ENCODE measurements around the gene EDAR. TPM values are rescaled to one million over a fixed set of nuclear protein-coding genes. Genes with fewer than 3 reads are reported as not detected.

Gene EDAR
- total RNA-seq, 6 experiments from 2014 or later = not detected

- H3K4me1 Mint-ChIP-seq (ENCODE audit: low read depth) = no peaks in the 10 kb centered on the region
- no peak overlapping the region for H3K4me3 Mint-ChIP-seq
- H3K9me3 Mint-ChIP-seq = no peaks in the 10 kb centered on the region
- no peak overlapping the region for H3K27ac Mint-ChIP-seq
- no peaks in the 10 kb centered on the region for H3K36me3 Mint-ChIP-seq (ENCODE audit: low read depth)
- DNase-seq = no peak
- TF ChIP-seq CTCF (IDR thresholded peaks at IDR 0.05) = no peak
- H3K27me3 Mint-ChIP-seq (ENCODE audit: insufficient read depth) = peaks cover 47% of the 10 kb centered on the region
Measured at GRCh38 chr2:108958632-108959341, 30.2 kb downstream of the EDAR start.

- Mint-ChIP-seq H3K27me3 (ENCODE audit: insufficient read depth) (peaks cover 54% of the 10 kb centered on the region), H3K36me3 (ENCODE audit: low read depth) (no peaks in the 10 kb centered on the region), H3K27ac (no peak overlapping the region), H3K4me1 (ENCODE audit: low read depth) (no peaks in the 10 kb centered on the region), H3K9me3 (no peaks in the 10 kb centered on the region), H3K4me3 (no peak overlapping the region)
- no peak for DNase-seq
- TF ChIP-seq CTCF (IDR thresholded peaks at IDR 0.05) = no peak
Measured at GRCh38 chr2:108958002-108958401, 31.0 kb downstream of the EDAR start.

- Mint-ChIP-seq H3K9me3 (no peaks in the 10 kb centered on the region), H3K4me1 (ENCODE audit: low read depth) (no peaks in the 10 kb centered on the region), H3K27ac (no peak overlapping the region), H3K36me3 (ENCODE audit: low read depth) (no peaks in the 10 kb centered on the region), H3K27me3 (ENCODE audit: insufficient read depth) (peaks cover 55% of the 10 kb centered on the region), H3K4me3 (no peak overlapping the region)
- no peak for TF ChIP-seq CTCF (IDR thresholded peaks at IDR 0.05)
- DNase-seq = no peak
Measured at GRCh38 chr2:108956375-108956774, 32.6 kb downstream of the EDAR start.

DNA sequence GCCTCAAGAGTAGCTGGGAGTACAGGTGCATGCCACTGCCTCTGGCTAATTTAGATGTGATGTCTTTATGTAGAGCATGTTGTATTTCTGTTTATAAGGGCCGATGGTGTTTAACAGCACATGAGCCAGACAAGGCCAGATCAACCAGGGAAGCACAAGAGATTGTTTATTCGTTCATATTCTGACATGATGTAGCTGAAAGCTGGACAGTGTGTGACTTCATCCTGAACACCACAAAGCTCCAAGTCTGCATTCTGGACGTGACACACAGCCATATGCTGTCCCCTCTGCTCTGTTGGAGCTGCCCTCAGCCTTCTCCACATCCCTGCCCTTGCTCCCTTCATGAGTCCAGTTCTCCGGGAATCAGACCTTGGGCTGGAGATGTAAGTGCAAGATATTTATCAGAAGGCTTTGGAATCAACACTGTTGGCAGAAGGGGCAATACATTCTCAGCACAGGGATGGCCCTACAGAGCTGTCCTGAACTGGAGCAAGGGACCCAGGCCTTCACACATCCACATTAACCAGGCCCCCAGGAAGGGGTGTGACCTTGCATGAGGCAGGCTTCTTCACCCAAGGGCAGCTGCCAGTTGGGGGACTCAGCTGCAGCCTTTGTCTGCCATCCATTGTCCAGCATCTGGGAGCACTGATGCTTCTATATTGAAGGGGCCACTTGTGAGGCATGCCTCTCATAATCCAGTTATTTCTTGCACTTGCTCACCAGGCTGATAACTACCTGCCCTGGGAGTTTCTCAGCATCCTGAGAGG, 38.5 kb downstream of the EDAR start:
- no peak for TF ChIP-seq CTCF (IDR thresholded peaks at IDR 0.05)
- H3K27me3 Mint-ChIP-seq (ENCODE audit: insufficient read depth) = peaks cover 46% of the 10 kb centered on the region
- no peak for DNase-seq
- no peaks in the 10 kb centered on the region for H3K4me1 Mint-ChIP-seq (ENCODE audit: low read depth)
- H3K9me3 Mint-ChIP-seq = peaks cover 24% of the 10 kb centered on the region
- H3K4me3 Mint-ChIP-seq = no peak overlapping the region
- H3K36me3 Mint-ChIP-seq (ENCODE audit: low read depth) = peaks cover 14% of the 10 kb centered on the region
- no peak overlapping the region for H3K27ac Mint-ChIP-seq

- H3K27me3 Mint-ChIP-seq (ENCODE audit: insufficient read depth) = peaks cover 46% of the 10 kb centered on the region
- no peak for DNase-seq
- H3K9me3 Mint-ChIP-seq = peaks cover 24% of the 10 kb centered on the region
- H3K27ac Mint-ChIP-seq = no peak overlapping the region
- H3K4me3 Mint-ChIP-seq = no peak overlapping the region
- peaks cover 14% of the 10 kb centered on the region for H3K36me3 Mint-ChIP-seq (ENCODE audit: low read depth)
- no peak for TF ChIP-seq CTCF (IDR thresholded peaks at IDR 0.05)
- H3K4me1 Mint-ChIP-seq (ENCODE audit: low read depth) = no peaks in the 10 kb centered on the region
Measured at GRCh38 chr2:108949316-108950239, 39.4 kb downstream of the EDAR start.
